ENCODE data around the gene GOT1.

The GOT1 gene

DNA sequence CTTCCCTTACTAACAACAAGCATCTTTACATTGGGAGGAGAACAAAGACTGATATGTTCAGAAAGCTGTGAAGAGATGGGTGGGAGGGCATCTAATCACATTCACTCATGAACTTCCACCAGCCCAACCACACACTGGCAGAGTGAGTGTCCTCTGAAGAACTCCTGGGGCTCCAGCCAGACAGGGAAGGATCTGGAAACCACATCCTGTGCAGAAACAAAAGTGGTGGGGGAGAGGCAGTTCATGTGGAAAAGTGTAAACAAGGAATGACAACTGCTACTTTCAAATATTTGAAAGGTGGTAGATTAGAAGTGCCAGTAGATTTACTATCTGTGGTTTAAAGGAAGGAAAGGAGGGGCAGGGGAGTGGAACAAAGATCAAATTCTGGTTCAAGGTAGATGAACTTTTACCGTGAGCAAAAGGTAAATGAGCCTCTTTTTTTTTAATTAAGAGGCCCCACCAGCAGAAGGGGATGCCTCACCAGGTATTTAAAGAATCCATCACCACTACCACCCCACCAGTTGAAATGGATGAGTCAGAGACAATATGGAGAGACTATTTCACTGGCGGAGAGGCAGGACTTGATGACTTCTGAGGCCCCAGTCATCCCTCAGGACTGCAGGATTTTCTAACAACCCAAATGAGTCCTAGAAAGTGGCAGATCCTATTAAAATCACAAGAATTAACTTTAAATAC, 34.5 kb downstream of the GOT1 start (continued):
- TF ChIP-seq, protein P1, sequence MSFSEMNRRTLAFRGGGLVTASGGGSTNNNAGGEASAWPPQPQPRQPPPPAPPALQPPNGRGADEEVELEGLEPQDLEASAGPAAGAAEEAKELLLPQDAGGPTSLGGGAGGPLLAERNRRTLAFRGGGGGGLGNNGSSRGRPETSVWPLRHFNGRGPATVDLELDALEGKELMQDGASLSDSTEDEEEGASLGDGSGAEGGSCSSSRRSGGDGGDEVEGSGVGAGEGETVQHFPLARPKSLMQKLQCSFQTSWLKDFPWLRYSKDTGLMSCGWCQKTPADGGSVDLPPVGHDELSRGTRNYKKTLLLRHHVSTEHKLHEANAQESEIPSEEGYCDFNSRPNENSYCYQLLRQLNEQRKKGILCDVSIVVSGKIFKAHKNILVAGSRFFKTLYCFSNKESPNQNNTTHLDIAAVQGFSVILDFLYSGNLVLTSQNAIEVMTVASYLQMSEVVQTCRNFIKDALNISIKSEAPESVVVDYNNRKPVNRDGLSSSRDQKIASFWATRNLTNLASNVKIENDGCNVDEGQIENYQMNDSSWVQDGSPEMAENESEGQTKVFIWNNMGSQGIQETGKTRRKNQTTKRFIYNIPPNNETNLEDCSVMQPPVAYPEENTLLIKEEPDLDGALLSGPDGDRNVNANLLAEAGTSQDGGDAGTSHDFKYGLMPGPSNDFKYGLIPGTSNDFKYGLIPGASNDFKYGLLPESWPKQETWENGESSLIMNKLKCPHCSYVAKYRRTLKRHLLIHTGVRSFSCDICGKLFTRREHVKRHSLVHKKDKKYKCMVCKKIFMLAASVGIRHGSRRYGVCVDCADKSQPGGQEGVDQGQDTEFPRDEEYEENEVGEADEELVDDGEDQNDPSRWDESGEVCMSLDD (tag by site-specific recombination; IDR thresholded peaks at IDR 0.05): no peak
- no peak for TF ChIP-seq ZNF354C (tag by site-specific recombination; IDR thresholded peaks at IDR 0.05; ENCODE audit: borderline replicate concordance, low read depth)
- TF ChIP-seq, protein P2, sequence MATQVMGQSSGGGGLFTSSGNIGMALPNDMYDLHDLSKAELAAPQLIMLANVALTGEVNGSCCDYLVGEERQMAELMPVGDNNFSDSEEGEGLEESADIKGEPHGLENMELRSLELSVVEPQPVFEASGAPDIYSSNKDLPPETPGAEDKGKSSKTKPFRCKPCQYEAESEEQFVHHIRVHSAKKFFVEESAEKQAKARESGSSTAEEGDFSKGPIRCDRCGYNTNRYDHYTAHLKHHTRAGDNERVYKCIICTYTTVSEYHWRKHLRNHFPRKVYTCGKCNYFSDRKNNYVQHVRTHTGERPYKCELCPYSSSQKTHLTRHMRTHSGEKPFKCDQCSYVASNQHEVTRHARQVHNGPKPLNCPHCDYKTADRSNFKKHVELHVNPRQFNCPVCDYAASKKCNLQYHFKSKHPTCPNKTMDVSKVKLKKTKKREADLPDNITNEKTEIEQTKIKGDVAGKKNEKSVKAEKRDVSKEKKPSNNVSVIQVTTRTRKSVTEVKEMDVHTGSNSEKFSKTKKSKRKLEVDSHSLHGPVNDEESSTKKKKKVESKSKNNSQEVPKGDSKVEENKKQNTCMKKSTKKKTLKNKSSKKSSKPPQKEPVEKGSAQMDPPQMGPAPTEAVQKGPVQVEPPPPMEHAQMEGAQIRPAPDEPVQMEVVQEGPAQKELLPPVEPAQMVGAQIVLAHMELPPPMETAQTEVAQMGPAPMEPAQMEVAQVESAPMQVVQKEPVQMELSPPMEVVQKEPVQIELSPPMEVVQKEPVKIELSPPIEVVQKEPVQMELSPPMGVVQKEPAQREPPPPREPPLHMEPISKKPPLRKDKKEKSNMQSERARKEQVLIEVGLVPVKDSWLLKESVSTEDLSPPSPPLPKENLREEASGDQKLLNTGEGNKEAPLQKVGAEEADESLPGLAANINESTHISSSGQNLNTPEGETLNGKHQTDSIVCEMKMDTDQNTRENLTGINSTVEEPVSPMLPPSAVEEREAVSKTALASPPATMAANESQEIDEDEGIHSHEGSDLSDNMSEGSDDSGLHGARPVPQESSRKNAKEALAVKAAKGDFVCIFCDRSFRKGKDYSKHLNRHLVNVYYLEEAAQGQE (tag by site-specific recombination; IDR thresholded peaks at IDR 0.05): no peak
- TF ChIP-seq ZNF426 (tag by site-specific recombination; IDR thresholded peaks at IDR 0.05): no peak
- TF ChIP-seq, protein P3, sequence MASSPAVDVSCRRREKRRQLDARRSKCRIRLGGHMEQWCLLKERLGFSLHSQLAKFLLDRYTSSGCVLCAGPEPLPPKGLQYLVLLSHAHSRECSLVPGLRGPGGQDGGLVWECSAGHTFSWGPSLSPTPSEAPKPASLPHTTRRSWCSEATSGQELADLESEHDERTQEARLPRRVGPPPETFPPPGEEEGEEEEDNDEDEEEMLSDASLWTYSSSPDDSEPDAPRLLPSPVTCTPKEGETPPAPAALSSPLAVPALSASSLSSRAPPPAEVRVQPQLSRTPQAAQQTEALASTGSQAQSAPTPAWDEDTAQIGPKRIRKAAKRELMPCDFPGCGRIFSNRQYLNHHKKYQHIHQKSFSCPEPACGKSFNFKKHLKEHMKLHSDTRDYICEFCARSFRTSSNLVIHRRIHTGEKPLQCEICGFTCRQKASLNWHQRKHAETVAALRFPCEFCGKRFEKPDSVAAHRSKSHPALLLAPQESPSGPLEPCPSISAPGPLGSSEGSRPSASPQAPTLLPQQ (tag by site-specific recombination; IDR thresholded peaks at IDR 0.05): no peak
- no peak for TF ChIP-seq ZNF530 (tag by site-specific recombination; IDR thresholded peaks at IDR 0.05; ENCODE audit: low read depth)
- TF ChIP-seq ZNF138 (tag by site-specific recombination; IDR thresholded peaks at IDR 0.05; ENCODE audit: borderline replicate concordance): no peak
- TF ChIP-seq, protein P4, sequence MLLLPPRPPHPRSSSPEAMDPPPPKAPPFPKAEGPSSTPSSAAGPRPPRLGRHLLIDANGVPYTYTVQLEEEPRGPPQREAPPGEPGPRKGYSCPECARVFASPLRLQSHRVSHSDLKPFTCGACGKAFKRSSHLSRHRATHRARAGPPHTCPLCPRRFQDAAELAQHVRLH (tag by site-specific recombination; IDR thresholded peaks at IDR 0.05): no peak
- TF ChIP-seq SP7 (tag by site-specific recombination; IDR thresholded peaks at IDR 0.05): peak; percentile 61; the same call in 1 of the 2 replicates
- TF ChIP-seq, protein P5, sequence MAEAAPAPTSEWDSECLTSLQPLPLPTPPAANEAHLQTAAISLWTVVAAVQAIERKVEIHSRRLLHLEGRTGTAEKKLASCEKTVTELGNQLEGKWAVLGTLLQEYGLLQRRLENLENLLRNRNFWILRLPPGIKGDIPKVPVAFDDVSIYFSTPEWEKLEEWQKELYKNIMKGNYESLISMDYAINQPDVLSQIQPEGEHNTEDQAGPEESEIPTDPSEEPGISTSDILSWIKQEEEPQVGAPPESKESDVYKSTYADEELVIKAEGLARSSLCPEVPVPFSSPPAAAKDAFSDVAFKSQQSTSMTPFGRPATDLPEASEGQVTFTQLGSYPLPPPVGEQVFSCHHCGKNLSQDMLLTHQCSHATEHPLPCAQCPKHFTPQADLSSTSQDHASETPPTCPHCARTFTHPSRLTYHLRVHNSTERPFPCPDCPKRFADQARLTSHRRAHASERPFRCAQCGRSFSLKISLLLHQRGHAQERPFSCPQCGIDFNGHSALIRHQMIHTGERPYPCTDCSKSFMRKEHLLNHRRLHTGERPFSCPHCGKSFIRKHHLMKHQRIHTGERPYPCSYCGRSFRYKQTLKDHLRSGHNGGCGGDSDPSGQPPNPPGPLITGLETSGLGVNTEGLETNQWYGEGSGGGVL (tag by site-specific recombination; IDR thresholded peaks at IDR 0.05): peak; percentile 33
- no peak for TF ChIP-seq ZNF132 (tag by site-specific recombination; IDR thresholded peaks at IDR 0.05; ENCODE audit: borderline replicate concordance)
- TF ChIP-seq WT1 (tag by site-specific recombination; IDR thresholded peaks at IDR 0.05): peak; percentile 58
- no peak for TF ChIP-seq ZNF596 (tag by site-specific recombination; IDR thresholded peaks at IDR 0.05)
- TF ChIP-seq ZNF514 (tag by site-specific recombination; IDR thresholded peaks at IDR 0.05): no peak
- TF ChIP-seq ZNF658 (tag by site-specific recombination; IDR thresholded peaks at IDR 0.05): no peak
- no peak for TF ChIP-seq GLI2 (tag by site-specific recombination; IDR thresholded peaks at IDR 0.05; ENCODE audit: borderline replicate concordance, low read depth)
- TF ChIP-seq ZSCAN16 (tag by site-specific recombination; IDR thresholded peaks at IDR 0.05): no peak
- TF ChIP-seq REPIN1 (tag by site-specific recombination; IDR thresholded peaks at IDR 0.05; ENCODE audit: low read depth): no peak
- no peak for TF ChIP-seq ZNF830 (tag by site-specific recombination; IDR thresholded peaks at IDR 0.05; ENCODE audit: low read depth)
- TF ChIP-seq, protein P6, sequence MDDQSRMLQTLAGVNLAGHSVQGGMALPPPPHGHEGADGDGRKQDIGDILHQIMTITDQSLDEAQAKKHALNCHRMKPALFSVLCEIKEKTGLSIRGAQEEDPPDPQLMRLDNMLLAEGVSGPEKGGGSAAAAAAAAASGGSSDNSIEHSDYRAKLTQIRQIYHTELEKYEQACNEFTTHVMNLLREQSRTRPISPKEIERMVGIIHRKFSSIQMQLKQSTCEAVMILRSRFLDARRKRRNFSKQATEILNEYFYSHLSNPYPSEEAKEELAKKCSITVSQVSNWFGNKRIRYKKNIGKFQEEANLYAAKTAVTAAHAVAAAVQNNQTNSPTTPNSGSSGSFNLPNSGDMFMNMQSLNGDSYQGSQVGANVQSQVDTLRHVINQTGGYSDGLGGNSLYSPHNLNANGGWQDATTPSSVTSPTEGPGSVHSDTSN (CRISPR knock-in tag; IDR thresholded peaks at IDR 0.05): no peak
- TF ChIP-seq, protein P7, sequence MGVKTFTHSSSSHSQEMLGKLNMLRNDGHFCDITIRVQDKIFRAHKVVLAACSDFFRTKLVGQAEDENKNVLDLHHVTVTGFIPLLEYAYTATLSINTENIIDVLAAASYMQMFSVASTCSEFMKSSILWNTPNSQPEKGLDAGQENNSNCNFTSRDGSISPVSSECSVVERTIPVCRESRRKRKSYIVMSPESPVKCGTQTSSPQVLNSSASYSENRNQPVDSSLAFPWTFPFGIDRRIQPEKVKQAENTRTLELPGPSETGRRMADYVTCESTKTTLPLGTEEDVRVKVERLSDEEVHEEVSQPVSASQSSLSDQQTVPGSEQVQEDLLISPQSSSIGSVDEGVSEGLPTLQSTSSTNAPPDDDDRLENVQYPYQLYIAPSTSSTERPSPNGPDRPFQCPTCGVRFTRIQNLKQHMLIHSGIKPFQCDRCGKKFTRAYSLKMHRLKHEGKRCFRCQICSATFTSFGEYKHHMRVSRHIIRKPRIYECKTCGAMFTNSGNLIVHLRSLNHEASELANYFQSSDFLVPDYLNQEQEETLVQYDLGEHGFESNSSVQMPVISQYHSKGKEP (tag by site-specific recombination; IDR thresholded peaks at IDR 0.05): no peak
- no peak for TF ChIP-seq ZNF549 (tag by site-specific recombination; IDR thresholded peaks at IDR 0.05)
- no peak for TF ChIP-seq ZNF248 (tag by site-specific recombination; IDR thresholded peaks at IDR 0.05)
- no peak for TF ChIP-seq ZNF155 (tag by site-specific recombination; IDR thresholded peaks at IDR 0.05)
- TF ChIP-seq MYNN (tag by site-specific recombination; IDR thresholded peaks at IDR 0.05; ENCODE audit: borderline replicate concordance): no peak
- no peak for TF ChIP-seq EGR2 (tag by site-specific recombination; IDR thresholded peaks at IDR 0.05; ENCODE audit: low read depth)
- no peak for TF ChIP-seq ZNF626 (tag by site-specific recombination; IDR thresholded peaks at IDR 0.05)
